Peyer's patch (tissue), 4 donors: ENCODE results near the gene SLC16A11.
"Not testable (repeated sequence)": the region's sequence is repeated elsewhere in the genome, so short reads cannot be mapped to it uniquely, and the experiment has no call there.

ENCODE experiments used
- CTCF ChIP-seq, 6 experiments: fragments of 450-650 bp in 4 of 6; fragments of 200-600 bp in 2 of 6; sonication (generic) in 1 of 6; IDR thresholded peaks; one replicate each; pipeline ENCODE4 v1.5.1; 2017 to 2019; ENCODE audit warnings: antibody characterized with exemption in 6 of 6, mild to moderate bottlenecking in 3 of 6, moderate library complexity in 1 of 6
- POLR2A ChIP-seq, 2 donors: fragments of 450-650 bp; IDR thresholded peaks; one replicate each; pipeline ENCODE4 v1.5.1; 2017; ENCODE audit warnings: antibody characterized with exemption in 2 of 2, mild to moderate bottlenecking in 2 of 2, moderate library complexity in 2 of 2

GRCh38 chr17:7091311-7092005 lies 47.6 kb upstream of the SLC16A11 start:
- TF ChIP-seq CTCF, POLR2A (IDR thresholded peaks at IDR 0.05): not testable (repeated sequence)
